Colonic mucosa (tissue), 4 donors: ENCODE data around the gene STBD1. TPM values are rescaled to one million over a fixed set of nuclear protein-coding genes. Genes with fewer than 3 reads are reported as not detected.
"Not testable (repeated sequence)": the region's sequence is repeated elsewhere in the genome, so short reads cannot be mapped to it uniquely, and the experiment has no call there.

Source experiments
- DNase-seq: peaks from one replicate; pipeline ENCODE4 v3.0.0-alpha.2; 2020
- H3K27ac ChIP-seq: fragments of 200-600 bp; one replicate; pipeline ENCODE4 v1.8.0; 2021
- H3K27me3 ChIP-seq: fragments of 200-600 bp; one replicate; pipeline ENCODE4 v1.8.0; 2021
- H3K36me3 ChIP-seq: fragments of 200-600 bp; one replicate; pipeline ENCODE4 v1.8.0; 2021
- H3K4me1 ChIP-seq: fragments of 200-600 bp; one replicate; pipeline ENCODE4 v1.8.0; 2021; ENCODE audit warnings: mild to moderate bottlenecking
- H3K4me3 ChIP-seq: fragments of 200-600 bp; one replicate; pipeline ENCODE4 v1.8.0; 2021
- H3K9ac ChIP-seq, 2 donors: one replicate each; pipeline ENCODE4 v1.7.0; 2013; ENCODE audit warnings: control low read depth in 2 of 2, low read depth in 2 of 2, low read length in 2 of 2
- H3K9me3 ChIP-seq: fragments of 200-600 bp; one replicate; pipeline ENCODE4 v1.8.0; 2021
- CTCF ChIP-seq: fragments of 200-600 bp; IDR thresholded peaks from one replicate; pipeline ENCODE4 v1.8.0; 2022; ENCODE audit warnings: antibody characterized with exemption, mild to moderate bottlenecking
- intact Hi-C: fragments of 100-400 bp; cut with DNase I; formaldehyde crosslinking; loops from one replicate; pipeline ENCODE4 v1.14.1; 2022
- total RNA-seq, 2 donors: library from RNA; stranded (reverse); fragmentation: NEBNext Ultra II Directional in 1 of 2; extraction: Animal tissue kit (Norgen Biotek cat#: 25700) in 1 of 2; gene quantifications; one replicate each; pipeline ENCODE4 v1.2.1, GENCODE V29; 2021
- donor health status: healthy.
- donor health status: DM: no; HTN: no; CAD: no.
- donor health status: DM: no; HTN: no; CAD: no.

The STBD1 gene
- total RNA-seq, 2 donors from 2014 or later: 11.8 to 39.2 TPM

GRCh38 chr4:76342803-76343202 is 36.3 kb downstream of the STBD1 start:
- DNase-seq: no peak
- intact Hi-C loops: no loop called here
- TF ChIP-seq CTCF: no peak

GRCh38 chr4:76354517-76355473 is 48.3 kb downstream of the STBD1 start:
- Histone ChIP-seq H3K4me1 (no peaks in the 10 kb centered on the region), H3K27me3 (no peaks in the 10 kb centered on the region), H3K27ac (no peak overlapping the region), H3K9me3 (no peaks in the 10 kb centered on the region), H3K9ac (no peak overlapping the region), H3K36me3 (no peaks in the 10 kb centered on the region), H3K4me3 (no peak overlapping the region)
- TF ChIP-seq CTCF: no peak
- DNase-seq: no peak
- intact Hi-C loops: no loop called here

More at GRCh38 chr4:76342803-76343202, 36.3 kb downstream of the STBD1 start:
- Histone ChIP-seq H3K4me1 (no peaks in the 10 kb centered on the region), H3K9me3 (no peaks in the 10 kb centered on the region), H3K27me3 (no peaks in the 10 kb centered on the region), H3K4me3 (no peak overlapping the region), H3K36me3 (no peaks in the 10 kb centered on the region), H3K27ac (no peak overlapping the region), H3K9ac (no peak overlapping the region)

GRCh38 chr4:76357981-76358380 is 51.4 kb downstream of the STBD1 start:
- H3K9me3 ChIP-seq: no peaks in the 10 kb centered on the region

GRCh38 chr4:76359881-76360466 is 53.4 kb downstream of the STBD1 start:
- H3K27ac ChIP-seq, H3K36me3 ChIP-seq, H3K9ac ChIP-seq, DNase-seq, H3K9me3 ChIP-seq, H3K27me3 ChIP-seq, H3K4me3 ChIP-seq, H3K4me1 ChIP-seq, intact Hi-C loops: not testable (repeated sequence)

More at GRCh38 chr4:76357981-76358380, 51.4 kb downstream of the STBD1 start:
- Histone ChIP-seq H3K27ac (no peak overlapping the region), H3K4me1 (no peaks in the 10 kb centered on the region), H3K4me3 (no peak overlapping the region), H3K36me3 (no peaks in the 10 kb centered on the region), H3K9ac (no peak overlapping the region), H3K27me3 (no peaks in the 10 kb centered on the region)
- intact Hi-C loops: no loop called here
- no peak for TF ChIP-seq CTCF
- DNase-seq: no peak

Other genes with a start within 250 kb of the STBD1 start
- 1 to 10 TPM; 1.6 to 1.8 TPM for gene ART3, start 232.0 kb upstream of the STBD1 start, total RNA-seq
- 10 to 100 TPM; 31.5 to 35.3 TPM for gene NUP54, start 158.3 kb upstream of the STBD1 start, total RNA-seq
- gene SCARB2, start 92.9 kb upstream of the STBD1 start, total RNA-seq: 100 to 1,000 TPM; 156 to 164 TPM
- gene FAM47E, start 55.0 kb upstream of the STBD1 start, total RNA-seq: 1 to 10 TPM; 3.9 to 4.8 TPM
- gene CCDC158, start 114.4 kb downstream of the STBD1 start, total RNA-seq: not detected
- 100 to 1,000 TPM; 142 to 160 TPM for gene SHROOM3, start 128.5 kb downstream of the STBD1 start, total RNA-seq